NOMO-1 treated with dmso at 0.1 percent for 144 hours (cell line): ENCODE data around the gene DCHS1.

Experiments
- DNase-seq: peaks from one replicate; lab custom pipeline; 2025; ENCODE audit not compliant: unreplicated experiment; lab: John Stamatoyannopoulos, UW

Gene DCHS1

GRCh38 chr11:6648501-6648900 lies 7.1 kb downstream of the DCHS1 start:
- no peak for DNase-seq

DNA sequence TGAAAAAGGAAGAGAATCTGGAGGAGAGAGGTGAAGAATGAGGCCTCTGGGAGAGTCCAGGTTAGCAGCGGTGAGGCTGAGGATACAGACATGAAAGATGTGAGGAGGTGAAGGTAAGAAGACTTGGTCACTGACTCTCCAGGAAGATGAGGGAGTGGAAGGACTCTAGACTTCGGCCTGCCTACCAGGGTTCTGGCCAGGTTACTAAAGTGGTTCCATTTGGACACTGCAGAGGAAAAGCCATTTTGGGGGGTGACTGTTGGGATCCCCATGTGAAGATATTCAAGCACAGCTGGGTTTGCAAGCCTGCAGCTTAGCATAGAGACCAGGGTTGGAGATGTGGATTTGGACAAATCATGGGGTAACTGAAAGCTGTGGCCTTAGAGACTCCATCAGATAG lies 7.8 kb downstream of the DCHS1 start:
- no peak for DNase-seq

DNA sequence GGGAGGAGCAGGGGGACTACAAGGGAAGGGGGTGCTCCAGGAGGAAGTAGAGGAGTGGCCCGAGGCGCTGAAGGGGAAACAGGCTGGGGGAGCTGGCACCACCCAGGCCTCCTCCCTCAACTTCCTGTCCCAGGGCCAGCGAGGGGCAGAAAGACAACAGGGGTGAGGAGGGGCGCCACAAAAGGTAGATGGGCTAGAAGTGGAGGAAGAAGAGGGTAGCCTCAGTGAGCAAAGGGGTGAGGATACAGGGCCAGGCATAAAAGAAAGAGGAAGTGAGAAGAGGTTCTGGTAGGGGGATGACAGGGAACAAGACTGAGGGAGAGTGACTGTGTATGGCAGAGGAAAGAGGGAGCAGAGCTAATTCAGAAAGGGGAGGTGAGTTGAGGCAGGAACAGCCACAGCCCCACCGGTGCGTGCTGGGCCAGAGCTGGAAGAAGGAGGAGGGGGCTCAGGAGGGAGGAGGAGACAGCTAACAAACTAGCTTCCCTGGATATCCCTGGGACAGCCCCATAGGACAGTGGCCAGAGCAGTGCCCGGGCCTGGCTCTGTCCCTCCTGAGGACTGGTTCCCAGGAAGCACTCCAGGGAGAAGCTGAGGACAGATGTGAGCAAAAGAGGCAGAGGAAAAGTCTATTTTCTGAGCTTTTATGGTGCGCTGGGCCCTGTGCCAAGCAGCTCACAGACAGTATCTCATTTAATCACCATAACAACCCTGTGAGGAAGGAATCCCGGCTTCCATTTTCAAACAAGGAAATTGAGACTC lies 8.5 kb downstream of the DCHS1 start:
- DNase-seq: peak; percentile 93

GRCh38 chr11:6646576-6646917 lies 9.1 kb downstream of the DCHS1 start:
- DNase-seq: no peak

DNA sequence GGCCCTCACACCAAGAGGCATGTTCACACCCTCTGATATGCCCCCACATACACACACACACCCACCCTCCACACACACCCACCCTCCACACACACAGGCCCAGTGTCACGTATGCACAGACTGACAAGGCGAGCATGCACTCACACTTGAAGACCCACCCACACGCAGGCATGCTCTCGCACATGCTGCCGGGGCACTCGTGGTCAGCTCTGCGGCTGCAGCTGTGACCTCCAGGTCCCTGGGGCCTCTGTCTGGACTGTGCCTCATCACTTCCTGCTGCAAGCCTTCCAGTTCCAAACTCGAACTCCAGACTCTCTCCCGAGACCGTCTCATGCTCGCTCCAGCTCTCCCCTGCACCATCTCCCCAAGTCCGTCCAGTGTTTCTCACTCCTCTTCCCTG lies 9.5 kb downstream of the DCHS1 start:
- no peak for DNase-seq

- DNase-seq: no peak
Observed at GRCh38 chr11:6642957-6643356, 12.7 kb downstream of the DCHS1 start.

DNA sequence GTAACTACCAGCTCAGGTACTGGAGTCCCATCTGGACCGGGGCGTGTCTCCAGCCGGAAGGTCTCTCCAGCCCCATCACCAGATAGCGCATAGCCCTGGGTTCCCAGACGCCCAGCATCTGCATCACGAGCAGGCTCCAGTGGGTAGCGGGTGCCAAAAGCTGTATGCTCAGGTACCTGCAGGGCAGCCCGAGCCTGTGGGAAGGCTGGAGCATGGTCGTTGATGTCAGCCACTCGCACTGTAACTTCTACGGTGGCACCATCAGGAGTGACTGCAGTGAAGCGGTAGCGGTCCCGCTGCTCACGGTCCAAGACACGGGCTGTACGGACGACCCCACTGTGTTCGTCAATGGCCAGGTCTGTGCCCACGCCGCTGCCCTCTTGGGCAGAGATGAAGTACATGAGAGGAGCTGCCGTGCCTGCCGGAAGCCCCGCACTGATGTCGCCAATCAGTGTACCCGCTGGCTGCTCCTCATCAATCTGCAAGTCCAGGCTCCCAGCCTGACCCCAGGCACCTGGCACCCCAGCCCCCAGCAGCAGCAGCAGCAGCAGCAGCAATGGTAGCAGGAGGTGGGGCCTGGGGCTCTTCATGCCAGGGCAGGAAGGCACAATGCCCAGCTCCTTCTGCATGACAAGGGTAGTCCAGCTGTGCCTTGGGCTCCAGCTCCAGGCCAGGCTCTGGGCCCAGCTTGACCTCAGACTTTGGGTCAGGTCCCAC lies 14.5 kb downstream of the DCHS1 start:
- DNase-seq: no peak

GRCh38 chr11:6640036-6640984 lies 15.3 kb downstream of the DCHS1 start:
- DNase-seq: no peak

DNA sequence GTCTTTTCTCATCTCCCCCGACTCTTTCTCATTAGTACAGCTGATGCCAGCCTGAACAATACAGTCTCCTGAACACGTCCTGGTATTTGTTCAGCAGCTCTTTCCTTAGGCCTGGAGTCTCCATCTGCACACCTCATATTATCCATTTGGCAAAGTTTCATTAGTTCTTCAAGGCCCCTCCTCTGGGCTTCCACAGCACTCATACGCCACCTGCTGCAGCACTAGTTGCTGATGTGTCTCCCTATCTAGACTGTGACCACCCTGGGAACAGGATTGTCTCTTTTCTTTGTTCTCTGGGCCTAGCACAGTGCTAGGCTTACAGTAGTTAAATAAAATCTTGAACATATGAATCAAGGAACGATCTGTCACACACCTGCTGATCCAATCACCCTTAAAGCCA lies 17.2 kb downstream of the DCHS1 start:
- DNase-seq: no peak

- no peak for DNase-seq
Observed at GRCh38 chr11:6637871-6638270, 17.7 kb downstream of the DCHS1 start.

- DNase-seq: no peak
Observed at GRCh38 chr11:6636480-6636879, 19.1 kb downstream of the DCHS1 start.

DNA sequence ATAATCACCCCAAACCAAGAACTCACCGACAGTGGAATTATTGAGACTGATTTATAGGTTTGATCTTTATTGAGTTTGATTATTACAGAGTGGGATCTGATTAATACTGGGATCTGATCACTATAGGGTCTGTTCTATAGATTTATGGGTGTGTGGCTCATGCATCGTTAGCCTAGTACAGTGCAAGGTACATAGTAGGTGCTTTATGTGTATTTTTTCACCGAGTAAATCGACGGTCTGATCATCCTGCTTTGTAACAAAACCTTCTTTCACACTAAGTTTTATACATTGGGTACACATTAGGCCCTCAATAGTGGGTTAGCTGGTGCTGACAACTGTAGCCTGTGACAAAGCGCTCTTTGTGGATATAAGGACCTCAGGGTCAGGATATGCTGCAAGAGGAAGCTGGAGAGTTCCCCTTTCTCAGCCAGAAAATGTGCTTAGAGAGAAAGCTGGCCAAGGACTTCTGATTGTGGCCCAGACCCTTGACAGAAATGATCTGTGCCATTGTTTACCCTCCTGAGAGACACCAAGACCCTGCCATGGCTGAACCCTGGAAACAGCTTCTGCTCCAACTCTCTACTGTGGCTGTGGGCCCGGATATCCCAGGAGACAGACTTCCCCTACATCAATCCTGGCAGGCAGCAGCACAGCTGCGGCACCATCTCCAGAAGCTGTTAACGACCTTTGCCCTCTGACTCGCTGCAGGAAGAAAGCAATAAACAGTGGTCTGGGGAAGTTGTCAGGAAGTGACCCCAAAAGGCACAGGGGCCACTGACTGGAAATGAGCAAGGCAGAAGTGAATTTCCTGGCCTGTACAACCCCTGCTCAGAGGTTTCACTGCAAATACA lies 20.3 kb downstream of the DCHS1 start:
- DNase-seq: peak; percentile 89

GRCh38 chr11:6634534-6634933 lies 21.1 kb downstream of the DCHS1 start:
- DNase-seq: no peak

DNA sequence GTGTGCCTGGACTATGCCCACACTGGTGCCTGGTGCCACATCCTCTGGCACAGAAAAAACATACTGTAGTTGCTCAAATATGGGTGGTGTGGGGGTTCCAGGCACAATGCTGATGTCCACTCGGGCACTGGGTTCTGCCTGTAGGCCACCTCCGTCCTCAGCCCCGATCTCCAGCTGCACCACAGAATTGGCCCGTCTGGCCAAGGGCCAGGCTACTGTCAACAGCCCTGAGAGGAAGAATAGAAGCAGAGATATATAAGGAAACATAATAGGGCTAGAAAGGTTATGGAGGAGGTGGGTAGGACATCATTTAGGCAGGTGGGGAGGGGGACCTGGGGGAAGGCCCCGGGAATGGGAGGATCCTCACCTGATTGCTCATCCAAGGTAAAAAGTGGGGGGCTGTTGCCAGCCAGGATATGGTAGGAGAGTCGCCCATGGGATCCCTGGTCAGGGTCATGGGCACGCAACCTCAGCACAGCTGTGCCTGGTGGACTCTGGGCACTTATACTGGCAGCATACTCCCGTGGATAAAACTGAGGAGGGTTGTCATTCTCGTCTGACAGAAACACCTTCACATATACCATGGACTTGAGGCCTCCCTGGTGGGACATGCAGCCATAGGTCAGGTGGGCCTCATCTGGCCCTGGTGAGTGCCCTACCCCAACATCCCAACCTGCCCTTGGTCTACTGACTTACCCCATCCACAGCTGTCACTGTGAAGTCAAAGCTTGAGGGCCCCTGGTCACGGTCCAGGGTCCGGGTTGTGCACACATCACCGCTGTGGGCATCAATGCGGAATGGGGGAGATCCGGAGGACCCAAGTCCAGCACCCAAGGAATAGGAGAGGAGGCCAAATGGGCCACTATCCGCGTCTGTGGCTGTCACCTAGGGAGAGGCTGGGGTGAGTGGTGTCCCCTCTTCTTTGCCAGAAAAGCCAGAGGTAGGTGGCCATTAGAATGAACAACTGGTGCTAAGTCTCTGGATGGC lies 21.9 kb downstream of the DCHS1 start:
- no peak for DNase-seq

GRCh38 chr11:6632116-6633073 lies 23.2 kb downstream of the DCHS1 start:
- DNase-seq: no peak

DNA sequence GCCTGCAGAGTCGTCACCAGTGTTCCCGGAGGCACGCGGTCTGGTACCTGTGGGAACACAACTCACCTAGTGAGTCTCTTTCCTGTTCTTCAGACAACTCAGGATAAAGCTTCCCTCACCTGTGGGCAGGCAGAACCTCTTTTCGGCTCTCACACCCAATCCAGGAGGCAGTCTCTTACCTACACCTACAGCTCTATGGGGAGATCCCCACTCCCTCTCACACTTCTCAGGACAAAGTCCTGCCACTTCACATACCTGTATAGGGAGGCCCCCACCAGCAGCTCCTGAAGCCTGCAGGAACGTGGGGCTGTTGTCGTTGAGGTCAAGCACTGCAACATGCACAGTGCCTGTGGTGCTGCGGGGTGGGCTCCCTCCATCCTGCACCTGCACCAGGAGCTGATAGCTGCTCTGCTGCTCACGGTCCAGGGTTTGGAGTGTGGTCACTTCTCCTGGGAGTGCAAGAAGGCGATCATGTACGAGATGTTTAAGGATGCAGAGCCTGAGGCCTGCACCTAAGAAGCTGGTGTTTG lies 24.2 kb downstream of the DCHS1 start:
- no peak for DNase-seq

DNA sequence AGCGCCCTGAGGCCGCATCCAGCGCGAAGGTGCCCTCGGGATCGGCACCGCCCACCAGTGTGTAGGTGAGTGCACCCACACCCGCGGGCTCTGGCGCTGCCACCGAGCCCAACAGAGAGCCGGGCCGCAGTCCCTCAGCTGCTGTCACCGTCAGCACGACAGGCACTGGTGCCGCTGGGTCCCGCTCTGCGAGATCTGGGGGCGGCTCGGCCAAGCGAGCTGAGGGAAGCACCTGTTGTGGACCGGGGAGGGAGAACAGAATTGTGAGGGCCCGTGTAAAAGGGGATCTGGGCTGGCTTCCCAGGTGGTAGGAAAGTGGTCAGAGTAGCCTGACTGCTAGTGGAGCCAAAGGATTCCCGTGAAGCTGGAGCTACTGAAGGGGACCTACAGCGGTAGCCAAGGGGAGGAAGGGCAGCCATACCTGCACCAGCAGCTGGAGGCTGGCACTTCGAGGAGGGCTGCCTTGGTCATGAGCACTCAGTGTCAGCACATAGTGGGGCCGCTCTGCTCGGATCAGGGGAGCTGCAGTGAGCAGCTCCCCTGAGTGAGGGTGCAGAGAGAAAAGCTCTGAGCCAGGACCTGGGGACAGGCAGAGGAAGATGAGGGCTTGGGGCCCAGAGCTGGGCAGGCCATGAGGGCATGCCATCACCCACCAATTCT lies 24.8 kb downstream of the DCHS1 start:
- no peak for DNase-seq
